COLO668 (cell line): ENCODE results near the gene CNDP1.

Source experiments
- DNase-seq: peaks from one replicate; lab custom pipeline; 2025; ENCODE audit not compliant: unreplicated experiment; lab: John Stamatoyannopoulos, UW

CNDP1 gene

DNA sequence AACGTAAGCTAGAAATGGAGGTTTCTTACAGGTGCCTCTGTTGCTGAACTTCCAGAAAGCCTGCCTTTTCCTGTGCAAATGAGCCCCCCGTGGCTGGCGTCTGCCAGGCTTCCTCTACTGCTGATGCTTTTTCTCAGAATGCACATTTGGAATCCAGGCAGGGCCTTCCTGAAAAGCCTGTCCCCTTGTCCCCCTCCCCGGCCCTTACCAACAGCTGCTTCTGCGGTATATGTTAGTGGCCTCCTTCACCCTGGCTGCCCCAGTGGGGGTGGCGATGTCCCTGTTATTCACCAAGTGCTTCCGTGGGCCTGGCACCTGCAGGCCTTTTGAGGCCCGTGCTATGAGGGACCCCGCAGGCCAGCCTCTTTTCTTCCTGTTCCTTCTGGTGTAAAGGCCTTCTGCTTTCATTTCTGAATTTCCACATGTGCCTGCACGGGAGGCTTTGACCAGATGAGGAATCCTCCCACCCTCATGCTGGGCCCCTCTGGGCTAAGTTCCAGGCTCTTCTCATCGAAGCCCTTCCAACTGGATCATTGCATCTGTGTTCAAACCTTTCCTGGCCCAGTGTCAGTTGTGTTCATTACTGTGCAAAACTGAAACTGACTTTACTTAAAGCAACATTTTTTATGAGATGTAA is 27.7 kb upstream of the CNDP1 start:
- no peak for DNase-seq

DNA sequence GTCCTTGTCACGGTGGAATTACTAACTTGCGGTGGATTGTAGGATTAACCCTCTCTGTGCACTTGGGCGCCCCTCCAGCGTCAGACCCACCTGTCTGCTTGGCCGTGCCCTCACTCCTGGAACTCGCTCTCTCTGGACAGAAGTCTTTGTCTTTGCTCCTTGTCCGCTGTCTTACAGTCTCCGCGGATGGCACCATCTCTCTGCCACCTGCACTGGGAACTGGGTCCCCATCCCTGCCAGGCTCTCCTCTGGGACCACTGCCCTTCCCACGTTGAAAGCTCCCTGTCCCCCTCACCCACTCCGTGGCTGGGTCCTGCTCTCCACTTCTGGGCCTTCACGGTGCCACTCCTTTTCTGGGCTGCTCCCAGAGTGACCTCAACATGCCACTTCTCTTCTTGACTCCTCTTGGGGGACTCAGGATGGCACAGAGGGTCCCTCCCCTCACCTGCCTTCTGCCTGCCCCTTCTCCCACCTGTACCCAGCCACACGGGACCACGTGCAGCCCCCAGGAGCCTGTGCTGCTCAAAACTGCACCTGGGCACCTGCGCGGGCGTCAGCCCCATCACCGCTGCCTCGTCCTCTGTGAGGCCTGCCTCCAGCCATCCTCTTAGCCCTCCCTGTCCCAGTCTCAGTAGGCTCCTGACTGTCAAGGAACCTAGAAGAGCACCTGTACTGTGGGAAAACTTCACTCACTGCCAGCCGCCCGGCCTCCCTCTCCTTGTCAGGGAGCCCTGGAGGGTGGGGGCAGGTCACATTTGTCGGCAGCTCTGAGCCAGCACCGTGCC is 27.0 kb upstream of the CNDP1 start:
- no peak for DNase-seq

GRCh38 chr18:74507927-74508326 is 26.4 kb upstream of the CNDP1 start:
- no peak for DNase-seq

GRCh38 chr18:74508366-74508765 is 25.9 kb upstream of the CNDP1 start:
- DNase-seq: no peak

DNA sequence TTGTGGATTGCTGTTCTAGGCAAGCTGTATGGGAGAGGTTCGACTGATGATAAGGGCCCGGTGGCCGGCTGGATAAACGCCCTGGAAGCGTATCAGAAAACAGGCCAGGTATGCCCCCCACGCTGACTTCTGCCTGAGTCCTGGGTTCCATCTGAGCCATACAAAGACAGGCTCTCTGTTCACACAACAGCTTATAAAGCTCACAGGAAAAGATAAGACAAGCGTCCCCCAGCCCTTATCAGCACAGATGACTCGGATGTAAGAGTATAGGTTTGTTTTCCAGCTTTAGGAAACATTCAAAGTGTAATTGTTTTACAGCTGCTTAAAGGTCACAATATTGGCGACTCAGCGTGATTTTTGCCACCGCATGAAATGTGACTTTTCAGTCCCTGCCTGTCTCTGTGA is 25.5 kb upstream of the CNDP1 start:
- DNase-seq: no peak

DNA sequence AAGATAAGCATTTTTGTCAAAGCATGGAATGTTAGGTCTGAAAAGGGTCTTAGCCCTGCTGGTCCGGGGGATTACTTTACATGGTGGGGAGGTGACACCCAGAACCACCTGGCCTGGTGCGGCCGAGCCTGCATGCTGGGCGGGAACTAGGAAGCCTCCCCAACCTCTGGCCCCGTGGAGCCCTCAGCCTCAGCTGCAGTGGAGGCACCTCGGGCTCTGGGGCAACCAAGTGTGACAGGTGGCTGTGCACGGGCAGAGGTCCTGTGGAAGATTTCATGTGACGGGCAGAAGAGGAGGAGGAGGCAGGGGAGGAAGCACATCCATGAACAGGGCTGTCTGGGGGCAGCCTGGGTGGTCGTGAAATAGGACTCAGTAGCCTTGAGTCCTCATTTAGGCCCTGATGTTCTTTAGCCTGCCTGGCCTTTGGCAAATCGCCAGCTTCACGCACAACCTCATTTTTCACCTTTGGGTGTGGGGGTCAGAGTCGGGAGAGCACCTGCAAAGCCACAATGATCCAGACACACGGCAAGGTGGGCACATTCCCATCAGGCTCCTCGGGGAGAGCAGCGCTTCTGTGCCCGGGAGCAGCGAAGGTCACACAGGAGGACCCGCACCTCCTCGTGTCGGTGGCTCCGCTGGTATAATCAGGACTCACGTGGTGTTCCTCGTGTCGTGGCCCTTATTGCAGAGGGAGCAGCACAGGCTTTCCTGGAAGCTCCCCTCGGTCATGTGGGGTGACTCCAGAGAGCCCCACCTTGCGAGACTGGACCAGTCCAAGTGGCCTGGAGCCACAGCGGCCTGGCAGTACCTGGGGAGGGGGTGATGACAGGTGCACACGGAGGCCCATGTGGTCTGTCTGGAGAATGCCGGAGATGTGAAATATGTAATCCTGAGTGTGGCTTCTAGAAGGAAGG is 24.2 kb upstream of the CNDP1 start:
- no peak for DNase-seq

DNA sequence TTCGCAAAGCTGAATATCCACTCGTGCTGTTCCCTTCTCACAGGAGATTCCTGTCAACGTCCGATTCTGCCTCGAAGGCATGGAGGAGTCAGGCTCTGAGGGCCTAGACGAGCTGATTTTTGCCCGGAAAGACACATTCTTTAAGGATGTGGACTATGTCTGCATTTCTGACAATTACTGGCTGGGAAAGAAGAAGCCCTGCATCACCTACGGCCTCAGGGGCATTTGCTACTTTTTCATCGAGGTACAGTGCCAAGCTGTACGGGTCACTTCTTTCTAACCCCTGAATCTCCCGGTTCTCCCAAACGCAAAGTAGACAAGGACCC is 23.6 kb upstream of the CNDP1 start:
- DNase-seq: no peak

DNA sequence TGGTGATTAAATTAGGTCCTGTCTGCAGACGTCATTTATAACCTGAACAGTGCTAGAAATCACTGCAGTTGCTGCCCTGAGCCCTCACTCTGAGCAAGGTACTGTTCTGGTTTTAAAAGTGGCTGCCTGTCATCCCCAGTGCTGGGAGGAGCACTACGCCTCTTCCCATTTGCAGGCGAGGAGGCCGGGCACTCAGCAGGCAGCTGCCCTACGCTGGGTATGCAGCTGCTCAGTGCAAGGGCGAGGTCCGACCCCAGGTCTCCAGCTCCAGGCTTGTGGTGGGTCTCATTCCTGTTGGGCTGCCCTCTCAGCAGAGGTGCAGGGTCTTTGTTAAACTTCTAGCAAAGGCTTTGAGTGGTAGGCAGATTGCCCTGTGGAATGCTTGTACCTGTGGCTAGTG is 22.5 kb upstream of the CNDP1 start:
- DNase-seq: no peak

- DNase-seq: no peak
These were observed 21.8 kb upstream of the CNDP1 start for GRCh38 chr18:74512321-74513053.

GRCh38 chr18:74513149-74513882 is 21.0 kb upstream of the CNDP1 start:
- DNase-seq: no peak

DNA sequence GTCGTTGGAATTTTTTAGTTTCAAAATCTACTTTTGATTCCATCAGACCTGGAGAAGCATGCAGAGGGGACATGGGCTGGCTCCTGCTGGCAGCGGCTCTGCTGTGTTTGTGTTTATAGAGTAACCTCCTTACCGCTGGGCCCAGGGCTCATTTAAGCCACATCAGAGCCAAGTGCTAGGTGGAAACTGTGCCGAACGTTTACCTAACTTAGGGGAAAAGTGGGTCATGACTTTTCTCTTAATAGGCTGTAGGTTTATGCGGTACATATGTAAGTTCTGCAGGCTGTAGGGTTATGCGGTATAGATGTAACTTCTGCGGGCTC is 20.5 kb upstream of the CNDP1 start:
- no peak for DNase-seq

GRCh38 chr18:74514860-74515495 is 19.3 kb upstream of the CNDP1 start:
- no peak for DNase-seq

DNA sequence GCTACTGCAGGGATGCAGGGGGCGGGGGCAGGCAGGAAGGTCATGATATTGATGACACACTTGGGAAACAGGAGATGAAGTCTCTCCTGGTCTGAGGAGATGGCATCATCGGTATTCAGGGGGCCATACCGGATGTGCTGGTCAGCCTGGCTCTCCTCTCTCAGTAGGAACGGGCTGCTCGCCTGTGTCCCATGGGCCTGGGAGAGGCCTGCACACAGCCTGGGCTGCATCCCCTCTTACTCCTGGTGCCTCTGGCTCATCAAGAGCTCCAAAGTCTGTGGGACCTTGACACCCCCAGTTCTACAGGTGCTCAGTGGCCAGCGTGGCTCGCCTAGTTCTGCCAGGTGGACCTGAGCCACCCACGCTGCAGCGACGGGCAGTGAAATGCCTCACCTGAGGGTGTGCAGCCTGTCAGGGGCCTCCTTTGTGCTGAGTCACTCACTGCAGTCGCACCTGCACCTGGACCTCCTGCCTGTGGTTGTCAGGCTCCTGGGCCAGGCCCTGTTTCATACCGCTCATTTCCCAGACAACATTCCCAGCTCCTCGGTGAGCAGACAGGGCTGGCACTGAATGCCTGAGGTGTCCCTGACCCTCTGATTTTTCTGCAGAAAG is 18.6 kb upstream of the CNDP1 start:
- DNase-seq: peak; percentile 54

DNA sequence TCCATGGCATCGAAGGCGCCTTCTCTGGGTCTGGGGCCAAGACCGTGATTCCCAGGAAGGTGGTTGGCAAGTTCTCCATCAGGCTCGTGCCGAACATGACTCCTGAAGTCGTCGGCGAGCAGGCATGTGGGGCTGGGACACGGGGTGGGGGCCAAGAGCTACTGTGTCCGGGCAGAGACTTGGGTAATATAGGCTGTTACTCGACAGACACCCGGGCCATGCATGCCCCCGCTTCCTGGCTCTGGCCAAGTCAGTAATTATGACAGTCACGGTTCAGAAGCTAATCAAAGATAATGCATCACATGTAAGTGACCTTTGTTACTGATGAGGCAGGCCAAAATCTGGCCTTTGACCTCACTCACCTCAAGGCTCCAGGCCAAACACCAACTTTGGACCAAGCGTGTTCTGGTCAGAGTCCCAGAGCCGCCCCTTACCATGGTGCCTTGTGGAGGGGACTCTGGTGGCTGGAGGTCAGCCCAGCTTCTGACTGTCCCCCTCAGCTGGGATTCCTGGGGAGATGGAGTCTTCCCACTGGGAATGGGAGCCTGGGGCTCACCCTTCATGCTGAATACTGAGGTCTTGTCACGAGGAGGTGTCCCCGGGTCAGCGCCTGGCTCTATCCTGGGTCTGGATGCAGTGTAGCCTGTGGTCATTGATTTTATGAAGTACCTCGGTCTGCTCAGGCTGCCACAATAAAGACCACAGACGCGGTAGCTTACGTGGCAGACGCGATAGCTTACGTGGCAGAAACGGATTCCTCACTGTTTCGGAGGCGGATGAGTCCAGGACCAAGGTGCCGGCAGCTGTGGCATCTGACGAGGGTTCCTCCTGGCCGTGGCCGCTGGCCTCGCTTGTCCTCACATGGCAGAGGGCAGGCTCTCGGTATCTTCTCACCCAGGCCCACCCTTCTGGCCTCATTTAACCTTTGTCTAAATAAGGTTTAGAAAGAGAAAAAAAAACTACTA is 17.7 kb upstream of the CNDP1 start:
- DNase-seq: no peak

DNA sequence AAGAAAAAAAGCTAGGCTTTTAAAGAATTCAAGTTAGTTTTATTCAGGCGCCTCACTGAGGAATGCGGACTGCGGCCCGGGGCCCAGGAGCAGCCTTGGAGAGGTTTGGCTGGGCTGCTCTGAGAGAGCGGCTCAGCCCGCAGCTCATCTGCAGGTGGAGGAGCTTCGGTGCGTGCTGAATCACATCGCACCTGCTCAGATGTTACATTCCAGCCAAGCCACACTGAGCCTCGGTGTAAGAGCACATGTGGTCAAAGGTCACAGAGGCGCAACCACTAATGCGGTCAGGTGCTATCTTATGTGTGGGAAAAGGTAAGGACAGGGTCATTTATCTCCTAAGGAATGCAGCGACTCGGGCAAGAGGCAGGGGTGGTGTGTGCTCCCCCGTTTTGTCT is 17.1 kb upstream of the CNDP1 start:
- peak; percentile 59 for DNase-seq

GRCh38 chr18:74518456-74519295 is 15.6 kb upstream of the CNDP1 start:
- no peak for DNase-seq

DNA sequence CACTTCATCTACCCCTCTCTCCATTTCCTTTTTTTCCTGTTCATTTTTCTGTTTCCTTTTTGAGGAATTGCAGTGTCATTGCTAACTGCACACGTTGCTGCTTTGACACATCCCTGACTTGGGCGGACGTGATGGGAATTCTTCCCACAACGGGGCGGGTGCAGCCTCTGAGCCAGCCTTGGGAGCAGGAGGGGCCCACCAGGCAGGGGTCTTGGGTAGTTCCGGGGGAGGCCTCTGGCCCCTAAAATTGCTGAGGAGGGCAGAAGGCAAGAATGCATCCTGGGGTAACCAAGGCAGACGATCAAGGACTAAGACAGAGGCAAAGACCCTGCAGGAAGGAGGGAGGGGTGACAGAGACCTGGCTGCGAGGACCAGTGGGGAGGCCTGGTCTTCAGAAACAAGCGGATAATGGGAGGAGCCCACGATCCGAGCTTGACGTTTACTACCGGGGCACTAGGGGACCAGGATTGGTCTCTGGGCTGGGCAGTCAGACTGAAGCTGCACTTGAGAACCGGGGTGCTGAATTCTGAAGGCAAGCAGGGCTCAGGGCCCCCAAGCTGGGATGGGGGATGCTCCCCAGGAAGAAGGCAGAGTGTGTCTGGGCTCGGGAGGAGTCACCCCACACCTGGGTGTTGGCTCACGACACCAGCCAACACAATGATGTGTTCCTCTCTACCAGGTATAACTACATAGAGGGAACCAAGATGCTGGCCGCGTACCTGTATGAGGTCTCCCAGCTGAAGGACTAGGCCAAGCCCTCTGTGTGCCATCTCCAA is 14.8 kb upstream of the CNDP1 start:
- no peak for DNase-seq
